HepG2 (cell line): Measurements from ENCODE around the gene S1PR5.

Experiments
- CEBPB ChIP-seq: IDR thresholded peaks from 2 replicates; pipeline ENCODE4 v1.6.1; 2011; ENCODE audit warnings: low read depth, low read length, improper control_type of control experiment, borderline replicate concordance
- CHD4 ChIP-seq: fragments of 200-600 bp; sonication (generic); IDR thresholded peaks from 2 replicates; pipeline ENCODE4 v1.7.0; 2017; ENCODE audit warnings: mild to moderate bottlenecking, low read length, borderline replicate concordance
- CTCF ChIP-seq: sonication (generic); formaldehyde crosslinking; IDR thresholded peaks from 2 replicates; pipeline ENCODE4 v1.5.0; 2020; ENCODE audit warnings: mild to moderate bottlenecking, missing genetic modification reagents, moderate library complexity
- SUZ12 ChIP-seq: fragments of 150-350 bp; IDR thresholded peaks from 2 replicates; pipeline ENCODE4 v1.6.1; 2014; ENCODE audit warnings: low read depth, low read length
- TFDP2 ChIP-seq: sonication (generic); formaldehyde crosslinking; IDR thresholded peaks from 2 replicates; pipeline ENCODE4 v1.4.0; 2020; ENCODE audit warnings: missing genetic modification reagents
- ZNF251 ChIP-seq: sonication (generic); formaldehyde crosslinking; IDR thresholded peaks from 2 replicates; pipeline ENCODE4 v1.9.0; 2021; ENCODE audit warnings: mild to moderate bottlenecking, missing genetic modification reagents
- ZNF274 ChIP-seq: sonication (generic); formaldehyde crosslinking; IDR thresholded peaks from 2 replicates; pipeline ENCODE4 v1.5.1; 2020; ENCODE audit warnings: mild to moderate bottlenecking, missing genetic modification reagents
- ZNF430 ChIP-seq: sonication (generic); formaldehyde crosslinking; IDR thresholded peaks from 2 replicates; pipeline ENCODE4 v1.9.0; 2021; ENCODE audit warnings: mild to moderate bottlenecking, missing genetic modification reagents
- ZNF737 ChIP-seq: sonication (generic); formaldehyde crosslinking; IDR thresholded peaks from 2 replicates; pipeline ENCODE4 v1.5.0; 2020; ENCODE audit warnings: missing genetic modification reagents, mild to moderate bottlenecking, borderline replicate concordance
- ZNF772 ChIP-seq: sonication (generic); formaldehyde crosslinking; IDR thresholded peaks from 2 replicates; pipeline ENCODE4 v1.5.0; 2020; ENCODE audit warnings: mild to moderate bottlenecking, missing genetic modification reagents
- TF ChIP-seq, protein P1 (sequence below): sonication (generic); formaldehyde crosslinking; IDR thresholded peaks from 2 replicates; pipeline ENCODE4 v1.4.0; 2020; ENCODE audit warnings: missing genetic modification reagents, borderline replicate concordance
- TF ChIP-seq, protein P2 (sequence below): sonication (generic); formaldehyde crosslinking; IDR thresholded peaks from 2 replicates; pipeline ENCODE4 v1.4.0; 2020; ENCODE audit warnings: missing genetic modification reagents, borderline replicate concordance

DNA sequence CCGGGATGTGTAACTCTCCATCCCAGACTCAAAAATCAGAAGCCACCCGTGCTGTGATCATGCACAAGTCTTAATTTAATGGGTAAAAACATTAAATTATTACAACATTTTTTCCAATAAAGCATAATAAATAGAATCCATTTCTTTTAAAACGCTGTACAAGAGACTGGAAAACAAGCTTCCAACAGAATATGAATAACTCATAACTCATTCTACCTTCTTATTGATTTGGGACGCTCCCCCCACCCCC, 49.1 kb upstream of the S1PR5 start:
- TF ChIP-seq CEBPB = no peak
- no peak for TF ChIP-seq ZNF737
- TF ChIP-seq, protein P1, sequence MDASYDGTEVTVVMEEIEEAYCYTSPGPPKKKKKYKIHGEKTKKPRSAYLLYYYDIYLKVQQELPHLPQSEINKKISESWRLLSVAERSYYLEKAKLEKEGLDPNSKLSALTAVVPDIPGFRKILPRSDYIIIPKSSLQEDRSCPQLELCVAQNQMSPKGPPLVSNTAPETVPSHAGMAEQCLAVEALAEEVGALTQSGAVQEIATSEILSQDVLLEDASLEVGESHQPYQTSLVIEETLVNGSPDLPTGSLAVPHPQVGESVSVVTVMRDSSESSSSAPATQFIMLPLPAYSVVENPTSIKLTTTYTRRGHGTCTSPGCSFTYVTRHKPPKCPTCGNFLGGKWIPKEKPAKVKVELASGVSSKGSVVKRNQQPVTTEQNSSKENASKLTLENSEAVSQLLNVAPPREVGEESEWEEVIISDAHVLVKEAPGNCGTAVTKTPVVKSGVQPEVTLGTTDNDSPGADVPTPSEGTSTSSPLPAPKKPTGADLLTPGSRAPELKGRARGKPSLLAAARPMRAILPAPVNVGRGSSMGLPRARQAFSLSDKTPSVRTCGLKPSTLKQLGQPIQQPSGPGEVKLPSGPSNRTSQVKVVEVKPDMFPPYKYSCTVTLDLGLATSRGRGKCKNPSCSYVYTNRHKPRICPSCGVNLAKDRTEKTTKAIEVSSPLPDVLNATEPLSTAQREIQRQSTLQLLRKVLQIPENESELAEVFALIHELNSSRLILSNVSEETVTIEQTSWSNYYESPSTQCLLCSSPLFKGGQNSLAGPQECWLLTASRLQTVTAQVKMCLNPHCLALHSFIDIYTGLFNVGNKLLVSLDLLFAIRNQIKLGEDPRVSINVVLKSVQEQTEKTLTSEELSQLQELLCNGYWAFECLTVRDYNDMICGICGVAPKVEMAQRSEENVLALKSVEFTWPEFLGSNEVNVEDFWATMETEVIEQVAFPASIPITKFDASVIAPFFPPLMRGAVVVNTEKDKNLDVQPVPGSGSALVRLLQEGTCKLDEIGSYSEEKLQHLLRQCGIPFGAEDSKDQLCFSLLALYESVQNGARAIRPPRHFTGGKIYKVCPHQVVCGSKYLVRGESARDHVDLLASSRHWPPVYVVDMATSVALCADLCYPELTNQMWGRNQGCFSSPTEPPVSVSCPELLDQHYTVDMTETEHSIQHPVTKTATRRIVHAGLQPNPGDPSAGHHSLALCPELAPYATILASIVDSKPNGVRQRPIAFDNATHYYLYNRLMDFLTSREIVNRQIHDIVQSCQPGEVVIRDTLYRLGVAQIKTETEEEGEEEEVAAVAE (CRISPR knock-in tag) = no peak
- TF ChIP-seq SUZ12 = no peak
- TF ChIP-seq, protein P2, sequence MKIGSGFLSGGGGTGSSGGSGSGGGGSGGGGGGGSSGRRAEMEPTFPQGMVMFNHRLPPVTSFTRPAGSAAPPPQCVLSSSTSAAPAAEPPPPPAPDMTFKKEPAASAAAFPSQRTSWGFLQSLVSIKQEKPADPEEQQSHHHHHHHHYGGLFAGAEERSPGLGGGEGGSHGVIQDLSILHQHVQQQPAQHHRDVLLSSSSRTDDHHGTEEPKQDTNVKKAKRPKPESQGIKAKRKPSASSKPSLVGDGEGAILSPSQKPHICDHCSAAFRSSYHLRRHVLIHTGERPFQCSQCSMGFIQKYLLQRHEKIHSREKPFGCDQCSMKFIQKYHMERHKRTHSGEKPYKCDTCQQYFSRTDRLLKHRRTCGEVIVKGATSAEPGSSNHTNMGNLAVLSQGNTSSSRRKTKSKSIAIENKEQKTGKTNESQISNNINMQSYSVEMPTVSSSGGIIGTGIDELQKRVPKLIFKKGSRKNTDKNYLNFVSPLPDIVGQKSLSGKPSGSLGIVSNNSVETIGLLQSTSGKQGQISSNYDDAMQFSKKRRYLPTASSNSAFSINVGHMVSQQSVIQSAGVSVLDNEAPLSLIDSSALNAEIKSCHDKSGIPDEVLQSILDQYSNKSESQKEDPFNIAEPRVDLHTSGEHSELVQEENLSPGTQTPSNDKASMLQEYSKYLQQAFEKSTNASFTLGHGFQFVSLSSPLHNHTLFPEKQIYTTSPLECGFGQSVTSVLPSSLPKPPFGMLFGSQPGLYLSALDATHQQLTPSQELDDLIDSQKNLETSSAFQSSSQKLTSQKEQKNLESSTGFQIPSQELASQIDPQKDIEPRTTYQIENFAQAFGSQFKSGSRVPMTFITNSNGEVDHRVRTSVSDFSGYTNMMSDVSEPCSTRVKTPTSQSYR (CRISPR knock-in tag) = no peak
- no peak for TF ChIP-seq ZNF430 (CRISPR knock-in tag)
- no peak for TF ChIP-seq ZNF772
- TF ChIP-seq CHD4 = no peak
- TF ChIP-seq ZNF274 (CRISPR knock-in tag) = no peak
- TF ChIP-seq CTCF = no peak
- TF ChIP-seq TFDP2 (CRISPR knock-in tag) = no peak
- no peak for TF ChIP-seq ZNF251 (CRISPR knock-in tag)
